Measurements from ENCODE around the gene PRX.

The PRX gene

GRCh38 chr19:40417643-40417981 is 4.4 kb upstream of the PRX start:
- DNase-seq (ENCODE audit: low read depth, low spot score), result no peak
- ChIA-PET POLR2A (interaction anchor here (1.2 kb wide), 1 partner anchor 9 kb away, joined by 3 read pairs; no protein-coding TSS in a partner anchor), CTCF (interaction anchor here (0.6 to 1.3 kb wide), 2 partner anchors 113 to 217 kb away, joined by 3 read pairs; no protein-coding TSS in a partner anchor)

GRCh38 chr19:40416918-40417642 is 3.9 kb upstream of the PRX start:
- CTCF ChIA-PET, result interaction anchor here (0.6 to 1.6 kb wide), 6 partner anchors 7 to 218 kb away, joined by 3 to 5 read pairs (median 3); partner anchors contain the start of gene SERTAD1
- POLR2A ChIA-PET, result interaction anchor here (1.2 kb wide), 1 partner anchor 9 kb away, joined by 3 read pairs; no protein-coding TSS in a partner anchor
- H3K4me3 ChIP-seq (ENCODE audit: low read depth, low read length), result no peak overlapping the region
- TF ChIP-seq CTCF (IDR thresholded peaks at IDR 0.05; ENCODE audit: insufficient read depth, low read length, missing control alignments), result no peak
- DNase-seq (ENCODE audit: low read depth, low spot score), result no peak

More at GRCh38 chr19:40417643-40417981, 4.4 kb upstream of the PRX start:
- no peak overlapping the region for H3K4me3 ChIP-seq (ENCODE audit: low read depth, low read length)
- no peak for TF ChIP-seq CTCF (IDR thresholded peaks at IDR 0.05; ENCODE audit: insufficient read depth, low read length, missing control alignments)

- H3K4me3 ChIP-seq (ENCODE audit: low read depth, low read length), result no peak overlapping the region
- CTCF ChIA-PET, result interaction anchor here (1.1 to 1.6 kb wide), 5 partner anchors 9 to 110 kb away, joined by 3 to 5 read pairs (median 3); partner anchors contain the start of gene SERTAD1
- DNase-seq (ENCODE audit: low read depth, low spot score), result no peak
- TF ChIP-seq CTCF (IDR thresholded peaks at IDR 0.05; ENCODE audit: insufficient read depth, low read length, missing control alignments), result no peak
- POLR2A ChIA-PET, result interaction anchor here (0.7 kb wide), 1 partner anchor 10 kb away, joined by 3 read pairs; no protein-coding TSS in a partner anchor
These were observed 2.6 kb upstream of the PRX start for GRCh38 chr19:40415768-40416167.

- POLR2A ChIA-PET, result interaction anchor here (1.2 kb wide), 1 partner anchor 11 kb away, joined by 4 read pairs; the partner anchor contains the start of gene SERTAD1
- TF ChIP-seq CTCF (IDR thresholded peaks at IDR 0.05; ENCODE audit: insufficient read depth, low read length, missing control alignments), result no peak
- H3K4me3 ChIP-seq (ENCODE audit: low read depth, low read length), result no peak overlapping the region
- no peak for DNase-seq (ENCODE audit: low read depth, low spot score)
- CTCF ChIA-PET, result interaction anchor here (0.9 to 2.5 kb wide), 5 partner anchors 8 to 109 kb away, joined by 3 to 14 read pairs (median 3); partner anchors contain the start of gene SERTAD1
These were observed 1.7 kb upstream of the PRX start for GRCh38 chr19:40414542-40415535.

- ChIA-PET CTCF (interaction anchor here (0.7 to 7.3 kb wide), 4 partner anchors 8 to 108 kb away, joined by 3 to 62 read pairs (median 10); no protein-coding TSS in a partner anchor), POLR2A (interaction anchor here (0.8 to 1.8 kb wide), 2 partner anchors 9 to 13 kb away, joined by 4 to 5 read pairs; partner anchors contain the start of gene SERTAD1)
- DNase-seq (ENCODE audit: low read depth, low spot score), result no peak
- no peak overlapping the region for H3K4me3 ChIP-seq (ENCODE audit: low read depth, low read length)
- no peak for TF ChIP-seq CTCF (IDR thresholded peaks at IDR 0.05; ENCODE audit: insufficient read depth, low read length, missing control alignments)
These were observed 312 bp downstream of the PRX start for GRCh38 chr19:40412866-40413265.
